GM12874 (cell line): ENCODE data around the gene TP53AIP1.

ENCODE experiments used
- TF ChIP-seq, protein P1 (sequence below): IDR thresholded peaks from 2 replicates; pipeline ENCODE4 v1.5.1; 2011; ENCODE audit warnings: low read depth, mild to moderate bottlenecking, control low read depth, low read length, moderate library complexity; ENCODE audit not compliant: insufficient read depth

Gene TP53AIP1

DNA sequence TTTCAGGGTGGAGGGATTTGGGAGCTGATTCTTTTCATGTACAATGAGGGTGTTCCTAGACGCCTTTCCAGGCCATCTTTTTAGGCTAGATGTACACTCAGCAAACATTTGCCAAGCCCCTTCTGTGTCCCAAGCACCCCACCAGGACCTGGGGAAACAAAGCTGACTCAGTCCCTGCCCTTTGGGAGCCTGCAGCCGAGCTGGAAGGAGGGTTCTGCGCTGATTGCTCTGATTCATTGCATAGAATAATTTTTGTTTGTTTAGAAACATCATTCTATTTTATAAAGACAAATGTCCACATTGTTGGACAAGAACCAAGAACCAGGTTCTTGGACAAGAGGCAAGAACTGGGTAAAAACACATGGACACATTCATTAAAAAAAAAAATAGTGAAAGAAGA, 16.7 kb downstream of the TP53AIP1 start:
- TF ChIP-seq, protein P1, sequence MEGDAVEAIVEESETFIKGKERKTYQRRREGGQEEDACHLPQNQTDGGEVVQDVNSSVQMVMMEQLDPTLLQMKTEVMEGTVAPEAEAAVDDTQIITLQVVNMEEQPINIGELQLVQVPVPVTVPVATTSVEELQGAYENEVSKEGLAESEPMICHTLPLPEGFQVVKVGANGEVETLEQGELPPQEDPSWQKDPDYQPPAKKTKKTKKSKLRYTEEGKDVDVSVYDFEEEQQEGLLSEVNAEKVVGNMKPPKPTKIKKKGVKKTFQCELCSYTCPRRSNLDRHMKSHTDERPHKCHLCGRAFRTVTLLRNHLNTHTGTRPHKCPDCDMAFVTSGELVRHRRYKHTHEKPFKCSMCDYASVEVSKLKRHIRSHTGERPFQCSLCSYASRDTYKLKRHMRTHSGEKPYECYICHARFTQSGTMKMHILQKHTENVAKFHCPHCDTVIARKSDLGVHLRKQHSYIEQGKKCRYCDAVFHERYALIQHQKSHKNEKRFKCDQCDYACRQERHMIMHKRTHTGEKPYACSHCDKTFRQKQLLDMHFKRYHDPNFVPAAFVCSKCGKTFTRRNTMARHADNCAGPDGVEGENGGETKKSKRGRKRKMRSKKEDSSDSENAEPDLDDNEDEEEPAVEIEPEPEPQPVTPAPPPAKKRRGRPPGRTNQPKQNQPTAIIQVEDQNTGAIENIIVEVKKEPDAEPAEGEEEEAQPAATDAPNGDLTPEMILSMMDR, result no peak

DNA sequence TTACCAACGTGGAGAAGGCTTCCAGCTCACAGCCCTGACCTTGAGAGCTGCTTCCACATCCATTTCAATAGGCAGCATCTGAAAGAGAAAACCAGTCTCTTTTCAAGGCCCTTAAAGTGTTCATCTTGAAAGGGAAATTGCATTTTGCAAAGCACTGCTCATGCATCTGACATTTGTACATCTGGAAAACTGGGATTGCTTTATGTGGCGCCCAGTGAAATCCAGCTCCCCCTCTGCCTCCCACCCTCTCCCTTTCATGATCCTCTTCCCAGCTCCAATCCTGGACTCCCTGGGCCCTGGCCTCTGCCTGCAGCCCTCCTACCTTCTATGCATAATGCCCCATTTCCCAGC, 17.4 kb downstream of the TP53AIP1 start:
- TF ChIP-seq, protein P1, result no peak

DNA sequence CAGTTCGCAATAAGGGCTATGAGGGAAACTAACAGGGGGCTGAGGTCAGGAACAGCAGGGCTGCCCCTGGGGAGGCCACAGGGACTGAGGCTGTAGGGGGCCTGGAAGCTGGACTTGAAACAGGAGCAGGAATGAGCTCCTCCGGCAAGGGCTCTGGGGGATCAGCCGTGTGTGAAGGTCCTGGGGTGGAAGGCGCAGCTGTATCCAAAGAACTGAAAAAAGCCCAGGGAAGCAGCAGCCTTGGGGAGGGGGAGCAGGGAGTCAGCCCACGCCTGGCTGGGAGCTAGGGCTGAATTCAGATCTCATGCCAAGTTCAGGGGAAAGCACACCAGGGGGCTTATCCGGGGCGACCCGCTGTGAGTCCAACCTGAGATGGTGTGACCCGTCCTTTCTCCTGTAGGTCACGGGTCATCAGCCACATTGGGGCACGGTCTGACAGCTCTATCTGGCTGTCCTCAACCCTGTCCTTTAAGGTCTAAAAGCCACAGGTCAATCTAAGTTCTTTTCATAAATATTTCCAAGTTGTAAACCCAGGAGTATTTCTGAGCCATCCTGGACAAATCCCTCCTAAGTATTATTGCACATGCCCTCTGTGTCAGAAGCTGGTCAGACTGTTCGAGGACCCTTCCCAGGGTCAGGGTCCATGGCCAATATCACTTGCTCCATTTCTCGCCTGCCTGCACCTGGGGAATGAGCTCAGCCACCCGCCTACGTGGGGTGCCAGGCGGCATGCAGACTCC, 18.0 kb downstream of the TP53AIP1 start:
- TF ChIP-seq, protein P1, result no peak

DNA sequence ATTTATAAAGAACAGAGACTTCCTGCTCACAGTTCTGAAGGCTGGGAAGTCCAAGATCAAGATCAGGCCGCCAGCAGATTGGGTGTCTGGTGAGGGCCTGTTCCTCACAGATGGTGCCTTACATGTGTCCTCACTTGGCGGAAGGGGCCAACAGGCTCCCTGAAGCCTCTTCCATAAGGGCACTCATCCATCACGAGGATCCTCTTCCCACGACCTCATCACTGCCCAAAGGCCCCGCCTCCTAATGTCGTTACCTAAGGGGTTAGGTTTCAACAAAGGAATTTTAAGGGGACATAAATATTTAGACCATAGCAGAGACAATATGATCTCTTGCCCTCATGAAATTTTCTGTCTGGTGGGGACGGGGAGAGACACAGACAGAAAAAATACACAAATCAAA, 18.6 kb downstream of the TP53AIP1 start:
- TF ChIP-seq, protein P1, result no peak

DNA sequence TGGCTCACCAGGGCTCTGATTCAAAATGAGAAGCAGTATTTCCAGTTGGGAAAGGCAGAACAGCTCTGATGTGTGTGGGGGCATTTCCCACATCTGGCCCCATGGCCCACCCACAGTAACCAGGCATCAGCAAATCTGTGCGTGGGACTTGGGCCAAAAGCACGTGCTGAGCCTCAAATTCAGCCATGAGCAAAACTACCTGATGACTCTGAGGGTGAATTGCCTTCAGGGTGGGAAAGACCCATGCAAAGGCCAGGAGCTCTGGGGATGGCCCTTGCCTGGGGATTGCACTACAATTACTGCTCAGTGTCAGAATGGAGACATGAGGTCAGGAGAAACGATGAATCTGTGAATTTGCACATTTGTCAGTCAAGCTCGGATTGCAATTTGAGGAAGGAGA, 20.9 kb downstream of the TP53AIP1 start:
- TF ChIP-seq, protein P1, result no peak

DNA sequence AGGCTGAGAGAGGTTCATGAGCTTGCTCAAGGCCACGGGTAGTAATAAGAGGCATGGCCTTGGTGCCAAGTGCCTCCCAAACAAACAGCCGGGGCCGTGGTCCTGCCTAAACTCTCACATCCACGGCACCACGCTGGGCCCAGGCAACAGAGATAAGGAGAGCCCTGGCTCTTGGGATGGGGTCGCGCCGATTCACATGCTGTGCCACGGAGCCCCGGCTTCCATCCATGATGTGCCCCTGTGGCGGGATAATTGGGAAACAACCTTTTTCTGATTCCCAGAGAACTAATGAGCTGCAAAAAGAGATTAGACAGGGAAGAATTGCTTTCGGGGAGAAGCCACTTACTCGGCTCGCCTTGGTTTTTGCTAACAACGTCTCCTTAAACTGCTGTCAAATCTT, 22.0 kb downstream of the TP53AIP1 start:
- TF ChIP-seq, protein P1, result no peak

DNA sequence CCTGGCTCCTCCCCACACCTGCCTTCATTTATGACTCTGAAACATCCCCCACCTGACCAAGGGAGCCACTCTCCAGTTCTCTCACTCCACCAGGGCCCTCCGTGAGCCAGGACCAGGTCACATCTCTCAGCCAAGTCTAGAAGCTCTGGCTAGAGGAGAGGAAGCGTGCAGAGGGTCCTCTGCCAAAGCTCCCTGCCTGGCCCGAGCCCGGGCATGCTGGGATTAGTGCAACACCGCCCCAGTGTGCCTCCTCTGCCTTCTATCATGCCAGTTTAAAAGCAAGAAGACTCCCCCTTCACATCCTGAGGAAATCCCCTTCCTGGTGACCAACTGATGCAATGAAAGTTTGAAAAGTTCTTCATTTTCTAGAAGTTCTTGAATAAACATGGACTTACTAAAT, 23.5 kb downstream of the TP53AIP1 start:
- TF ChIP-seq, protein P1, result no peak
